NB4 (cell line): ENCODE measurements around the gene DUSP22.

Experiments
- DNase-seq: peaks from one replicate; pipeline ENCODE4 v3.0.0; 2010; ENCODE audit warnings: low read depth
- H3K4me3 ChIP-seq: one replicate; pipeline ENCODE4 v1.5.1; 2011; ENCODE audit warnings: mild to moderate bottlenecking, low read depth, low read length, moderate library complexity
- CTCF ChIP-seq: IDR thresholded peaks from one replicate; pipeline ENCODE4 v1.5.1; 2012; ENCODE audit warnings: low read depth, low read length
- MAX ChIP-seq: IDR thresholded peaks from 2 replicates; pipeline ENCODE4 v1.6.1; 2011; ENCODE audit warnings: low read depth, low read length
- MYC ChIP-seq: IDR thresholded peaks from 2 replicates; pipeline ENCODE4 v1.6.1; 2011; ENCODE audit warnings: low read depth, low read length
- POLR2A ChIP-seq: IDR thresholded peaks from 2 replicates; pipeline ENCODE4 v1.6.1; 2011; ENCODE audit warnings: mild to moderate bottlenecking; ENCODE audit not compliant: insufficient read length; ENCODE audit errors: extremely low read depth

Gene DUSP22

DNA sequence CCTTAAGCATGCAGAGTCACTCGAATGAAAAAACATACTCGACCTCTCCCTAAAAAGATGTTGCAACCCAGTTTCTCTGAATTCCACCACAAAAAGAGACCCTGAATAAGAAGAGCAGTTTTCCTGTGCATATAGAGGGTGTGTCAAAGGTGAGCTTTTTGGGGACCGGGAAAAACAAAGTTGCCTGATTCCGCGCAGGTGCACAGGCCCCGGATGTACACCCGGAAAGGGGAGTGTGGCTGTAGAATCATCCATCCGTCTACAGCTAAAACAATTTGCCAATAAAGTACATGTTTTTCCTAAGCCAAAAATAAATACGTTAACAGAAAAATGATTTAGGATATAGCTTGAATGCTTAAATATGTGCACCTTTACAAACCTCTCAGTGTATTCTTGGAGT lies 58.1 kb downstream of the DUSP22 start:
- no peak for TF ChIP-seq MYC
- TF ChIP-seq POLR2A, result no peak
- TF ChIP-seq CTCF, result no peak
- no peak for TF ChIP-seq MAX
- H3K4me3 ChIP-seq, result no peak overlapping the region
- no peak for DNase-seq

- no peak for DNase-seq
- no peak overlapping the region for H3K4me3 ChIP-seq
- TF ChIP-seq MYC (0 out of 2 replicates have a peak, but pooled peaks have one; percentile 14), POLR2A (no peak), CTCF (peak; percentile 24), MAX (no peak)
These were observed 59.0 kb downstream of the DUSP22 start for GRCh38 chr6:351011-351866.

GRCh38 chr6:351867-352289 lies 59.6 kb downstream of the DUSP22 start:
- no peak overlapping the region for H3K4me3 ChIP-seq
- TF ChIP-seq POLR2A (no peak), MYC (no peak), CTCF (no peak), MAX (no peak)
- DNase-seq, result peak; percentile 38

- no peak overlapping the region for H3K4me3 ChIP-seq
- TF ChIP-seq CTCF (no peak), MYC (no peak)
These were observed 60.2 kb downstream of the DUSP22 start for GRCh38 chr6:352474-352873.

DNA sequence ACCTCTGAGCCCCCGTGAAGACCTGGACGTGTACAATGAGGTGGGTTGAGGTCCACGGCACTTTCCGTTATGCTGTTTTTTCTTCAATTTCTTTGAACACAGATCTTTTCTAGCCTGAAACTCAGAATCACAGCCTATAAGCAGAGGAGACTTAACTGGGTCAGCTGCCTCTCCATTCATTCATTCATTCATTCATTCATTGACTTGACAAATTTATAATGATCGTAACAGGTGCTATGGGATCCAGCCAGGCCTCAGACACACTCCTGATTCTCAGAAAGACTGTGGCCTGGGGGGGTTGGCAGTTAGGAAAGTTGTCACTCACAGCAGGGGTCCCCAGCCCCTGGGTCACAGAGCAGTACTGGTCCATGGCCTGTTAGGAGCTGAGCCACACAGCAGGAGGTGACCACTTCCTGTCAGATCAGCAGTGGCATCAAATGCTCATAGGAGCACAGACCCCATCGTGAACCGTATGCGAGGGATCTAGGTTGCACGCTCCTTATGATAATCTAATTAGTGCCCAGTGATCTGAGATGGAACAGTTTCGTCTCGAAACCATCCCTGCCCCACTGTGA lies 60.7 kb downstream of the DUSP22 start:
- peak; percentile 90 for DNase-seq
- TF ChIP-seq MAX, result no peak
- no peak for TF ChIP-seq POLR2A
- no peak for TF ChIP-seq MYC
- no peak for TF ChIP-seq CTCF
- H3K4me3 ChIP-seq, result no peak overlapping the region

More at GRCh38 chr6:352474-352873, 60.2 kb downstream of the DUSP22 start:
- DNase-seq, result no peak
